Measurements from ENCODE around the gene CHRDL2.
A peak's percentile ranks its signal among the peaks of the same experiment; 100 is the strongest.

CHRDL2 gene

DNA sequence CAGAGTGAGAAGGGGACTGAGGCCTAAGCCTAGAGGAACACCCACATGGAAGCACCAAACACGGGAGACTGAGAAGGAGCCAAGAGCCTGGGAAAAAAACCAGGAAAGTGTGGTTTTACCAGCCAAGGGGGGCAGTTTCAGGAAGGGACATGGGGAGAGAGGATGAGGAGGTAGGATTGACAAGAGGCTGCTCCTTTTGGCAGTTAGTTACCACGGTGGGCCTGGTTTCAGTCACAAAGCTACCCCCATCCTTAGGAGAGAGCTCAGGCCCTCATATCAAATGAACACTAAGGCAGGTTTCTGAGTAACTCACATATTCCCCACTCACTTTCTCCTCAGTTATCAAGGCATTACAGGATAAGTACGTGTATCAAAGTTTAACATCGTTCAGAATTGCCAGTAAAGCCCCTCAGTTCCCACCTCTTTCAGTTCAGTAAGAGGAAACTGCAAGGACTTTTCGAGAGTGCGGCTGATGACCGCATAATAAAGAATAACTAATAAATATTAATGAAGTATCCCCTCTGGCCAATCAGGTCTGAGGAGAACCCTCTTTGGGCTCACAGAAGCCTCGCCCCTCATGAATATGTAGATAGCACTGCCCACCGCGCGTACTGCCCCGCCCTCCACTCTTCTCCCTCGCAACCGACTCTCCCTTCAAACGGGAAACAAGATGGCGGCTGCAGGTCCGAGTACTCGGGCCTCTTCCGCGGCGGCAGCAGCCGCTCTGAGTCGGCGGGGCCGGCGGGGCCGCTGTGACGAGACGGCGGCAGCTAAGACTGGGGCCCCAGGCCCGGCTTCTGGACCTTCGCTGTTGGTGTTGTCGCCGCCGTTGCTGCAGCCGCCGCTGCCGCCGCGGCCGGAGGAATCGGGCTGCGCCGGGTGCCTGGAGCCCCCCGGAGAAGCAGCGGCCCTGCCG lies 17.2 kb upstream of the CHRDL2 start, which contains the start of gene RNF169:
TSS of gene RNF169 (plus strand) at position 639 of the 916 bp plus-strand sequence. CDS start at position 671, 32 bp downstream.
- DNase-seq: peak; percentile 93

GRCh38 chr11:74746868-74747267 lies 15.6 kb upstream of the CHRDL2 start:
- DNase-seq: no peak

- DNase-seq: no peak
These were observed 13.1 kb upstream of the CHRDL2 start for GRCh38 chr11:74744277-74744676.

DNA sequence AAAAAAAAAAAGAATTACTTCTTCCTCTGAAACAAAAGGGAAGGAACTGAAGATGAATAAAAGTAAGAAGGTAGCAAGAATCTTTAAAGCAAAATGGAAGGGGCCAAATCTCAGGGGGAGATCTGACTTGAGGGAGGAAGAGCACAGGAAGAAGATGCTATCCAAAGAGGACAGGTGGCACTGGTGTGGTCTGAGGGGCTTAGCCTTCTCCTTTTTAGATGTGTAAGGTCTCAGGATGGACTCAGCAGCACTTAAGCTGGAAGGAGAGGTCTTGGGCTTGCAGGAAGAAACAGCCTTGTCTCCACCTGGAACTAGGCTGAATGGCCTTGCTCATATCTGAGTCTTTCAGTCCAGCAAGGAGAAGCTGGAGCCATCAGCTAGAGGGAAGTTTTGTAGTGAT lies 12.4 kb upstream of the CHRDL2 start:
- no peak for DNase-seq

DNA sequence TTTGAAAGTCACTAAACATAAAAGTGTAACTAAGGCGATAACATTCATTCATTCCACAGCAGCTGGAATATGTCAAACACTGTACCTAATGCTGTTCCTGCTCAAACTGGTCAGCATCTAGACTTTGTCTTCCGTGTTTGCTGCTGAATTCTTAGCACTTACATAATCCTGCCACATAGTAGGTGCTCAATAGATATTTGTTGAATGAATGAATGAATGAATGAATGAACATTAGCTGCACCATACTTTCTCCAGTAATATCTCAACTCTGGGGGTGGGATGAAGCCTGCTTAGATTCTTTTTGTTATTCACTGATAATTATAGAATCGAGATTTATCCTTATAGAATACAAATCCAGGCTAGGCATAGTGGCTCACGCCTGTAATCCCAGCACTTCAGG lies 10.8 kb upstream of the CHRDL2 start:
- DNase-seq: no peak

DNA sequence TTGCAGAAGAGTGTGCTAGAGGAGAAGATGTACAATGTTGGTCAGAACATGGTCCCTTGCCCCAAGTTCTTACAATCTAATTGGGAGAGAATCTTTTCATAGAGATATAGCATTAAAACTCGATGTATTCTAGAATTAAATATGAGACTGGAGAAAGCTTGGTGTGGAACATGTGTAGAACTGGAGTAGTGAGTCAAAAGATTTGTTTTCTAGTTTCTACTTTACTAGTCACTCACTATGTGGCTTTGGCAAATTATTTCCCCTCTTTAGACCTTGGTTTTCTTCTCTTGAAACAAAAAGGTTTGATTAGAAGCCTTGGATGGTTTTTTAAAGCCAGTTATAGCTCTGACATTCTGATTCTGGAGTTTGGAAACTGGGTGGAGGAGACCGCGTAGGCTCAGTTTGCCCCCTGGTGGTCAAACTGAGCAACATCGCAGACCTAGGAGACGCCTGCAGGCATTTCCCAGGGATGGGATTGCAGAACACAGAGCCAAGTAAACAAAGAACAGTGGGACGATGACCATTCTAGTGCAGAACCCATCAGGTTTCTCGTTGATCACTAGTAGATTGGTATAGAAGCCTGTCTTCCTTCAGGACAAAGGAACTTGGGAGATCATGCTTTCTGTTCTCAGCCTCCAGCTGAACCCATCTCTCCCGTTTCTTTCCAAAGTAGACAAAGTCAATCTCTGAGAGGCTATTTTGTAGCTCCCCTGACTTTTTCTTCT lies 8.5 kb upstream of the CHRDL2 start:
- DNase-seq: peak; percentile 57

DNA sequence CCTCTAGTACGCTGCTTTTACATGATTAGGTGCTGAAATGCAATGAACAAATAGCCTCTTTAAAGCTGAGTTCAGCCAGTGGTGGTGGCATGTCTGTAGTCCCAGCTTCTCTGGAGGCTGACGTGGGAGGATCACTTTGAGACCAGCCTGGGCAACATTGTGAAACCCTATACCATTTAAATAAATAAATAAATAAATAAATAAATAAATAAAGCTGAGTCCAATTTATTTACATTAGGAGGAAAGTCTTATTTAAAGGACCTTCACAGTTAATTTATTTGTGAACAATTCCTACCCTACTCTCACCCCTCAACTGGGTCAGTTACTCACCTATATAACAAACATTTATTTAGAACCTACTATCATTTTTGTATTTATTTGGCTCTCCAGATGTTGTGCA lies 4.8 kb upstream of the CHRDL2 start:
- no peak for DNase-seq

GRCh38 chr11:74735365-74735928 lies 4.2 kb upstream of the CHRDL2 start:
- no peak for DNase-seq

GRCh38 chr11:74734559-74734925 lies 3.3 kb upstream of the CHRDL2 start:
- DNase-seq: no peak

- DNase-seq: no peak
These were observed 510 bp downstream of the CHRDL2 start for GRCh38 chr11:74730571-74731260.

DNA sequence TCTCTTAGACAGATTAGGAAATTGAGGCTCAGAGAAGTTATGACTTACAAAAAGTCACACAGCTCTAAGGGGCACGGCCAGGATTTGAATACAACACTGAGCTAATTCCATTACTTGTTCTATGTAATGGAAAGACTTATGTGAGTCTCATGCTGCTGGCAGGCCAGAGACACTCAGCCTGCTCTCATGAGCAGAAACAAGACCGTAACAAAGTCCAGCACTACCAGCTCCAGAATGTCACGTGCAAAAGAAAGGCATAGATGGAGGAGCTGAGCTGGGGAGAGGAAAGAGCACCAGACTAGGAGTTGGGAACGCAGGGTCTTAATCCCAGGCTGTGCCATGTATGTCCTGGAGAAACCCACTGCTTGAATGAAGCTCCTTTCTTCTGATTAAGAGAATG lies 1.8 kb downstream of the CHRDL2 start:
- DNase-seq: no peak

GRCh38 chr11:74726547-74727182 lies 4.6 kb downstream of the CHRDL2 start:
- peak; percentile 67 for DNase-seq

- no peak for DNase-seq
These were observed 5.5 kb downstream of the CHRDL2 start for GRCh38 chr11:74725701-74726100.

DNA sequence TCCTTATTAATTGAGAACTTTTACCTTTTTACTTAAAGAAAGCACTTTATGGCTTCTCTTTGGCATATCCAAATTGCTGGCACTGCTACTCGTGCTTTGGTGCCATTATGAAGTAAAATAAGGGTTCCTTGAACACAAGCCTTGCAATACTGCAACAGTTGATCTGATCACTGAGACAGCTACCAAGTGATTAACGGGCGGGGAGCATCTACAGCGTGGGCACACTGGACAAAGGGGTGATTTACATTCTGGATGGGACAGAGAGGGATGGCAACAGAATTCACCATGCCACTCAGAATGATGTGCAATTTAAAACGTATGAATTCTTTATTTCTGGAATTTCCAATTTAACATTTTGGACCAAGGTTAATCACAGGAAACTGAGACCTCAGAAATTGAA lies 7.7 kb downstream of the CHRDL2 start:
- DNase-seq: no peak

DNA sequence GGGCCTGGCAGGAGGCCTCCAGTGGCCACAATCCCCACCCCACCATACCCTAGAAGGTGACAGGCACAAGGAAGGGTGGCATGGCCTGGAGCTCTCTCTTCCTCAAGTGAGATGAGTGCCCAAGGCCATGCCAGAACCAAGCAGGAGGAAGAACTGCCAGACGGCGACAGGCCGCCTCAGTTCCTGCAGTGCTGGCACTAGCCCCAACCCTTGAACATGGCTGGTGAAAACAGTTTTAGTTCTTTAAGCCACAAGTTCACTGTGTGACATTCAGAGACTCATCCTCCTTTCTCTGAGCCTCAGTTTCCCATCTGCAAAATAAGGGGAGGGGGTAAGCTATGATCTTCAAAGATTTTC lies 9.8 kb downstream of the CHRDL2 start:
- DNase-seq: no peak

DNA sequence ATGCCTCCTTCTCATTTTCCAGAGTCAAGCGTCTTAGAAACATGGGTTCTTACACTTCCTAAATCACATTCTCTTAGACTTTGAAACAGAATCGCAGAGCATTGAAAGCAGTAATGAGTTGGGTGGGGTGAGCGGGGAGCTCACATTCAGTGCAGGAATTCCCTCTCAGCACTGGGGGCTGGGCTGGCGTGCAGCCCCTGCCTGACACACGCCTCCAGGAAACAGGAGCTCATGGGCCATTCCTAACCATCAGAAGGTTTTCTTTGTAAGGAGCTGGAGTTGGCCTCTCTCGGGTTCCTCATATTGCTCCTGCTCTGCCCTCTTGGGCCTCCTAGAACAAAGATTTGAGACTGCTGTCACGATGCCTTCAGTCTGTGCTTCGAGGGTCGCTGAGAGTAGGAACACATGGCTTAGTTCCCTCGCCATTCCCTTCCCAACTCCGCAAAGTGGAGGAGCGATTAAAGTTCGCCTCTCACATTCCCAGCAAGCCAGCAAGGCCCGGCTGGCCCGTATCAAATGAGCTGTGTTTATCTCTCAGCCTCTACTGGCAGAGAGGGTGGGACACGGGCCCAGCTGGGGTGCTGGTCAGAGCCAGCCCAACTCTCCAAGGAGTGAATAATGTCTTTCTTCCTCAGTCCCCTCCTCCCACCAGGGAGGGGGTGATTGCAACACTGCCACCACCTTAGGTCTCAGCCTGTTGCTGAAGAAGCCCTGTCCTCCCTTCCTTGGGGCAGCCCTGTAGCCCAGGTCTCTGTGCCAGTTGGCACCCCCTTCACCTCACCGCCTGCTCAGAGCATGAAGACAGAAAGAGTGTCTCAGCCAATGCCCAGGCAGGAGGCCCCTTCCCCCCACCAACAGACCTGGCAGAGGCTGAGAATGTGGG lies 10.4 kb downstream of the CHRDL2 start:
- no peak for DNase-seq

- DNase-seq: no peak
These were observed 12.2 kb downstream of the CHRDL2 start for GRCh38 chr11:74719011-74719410.

DNA sequence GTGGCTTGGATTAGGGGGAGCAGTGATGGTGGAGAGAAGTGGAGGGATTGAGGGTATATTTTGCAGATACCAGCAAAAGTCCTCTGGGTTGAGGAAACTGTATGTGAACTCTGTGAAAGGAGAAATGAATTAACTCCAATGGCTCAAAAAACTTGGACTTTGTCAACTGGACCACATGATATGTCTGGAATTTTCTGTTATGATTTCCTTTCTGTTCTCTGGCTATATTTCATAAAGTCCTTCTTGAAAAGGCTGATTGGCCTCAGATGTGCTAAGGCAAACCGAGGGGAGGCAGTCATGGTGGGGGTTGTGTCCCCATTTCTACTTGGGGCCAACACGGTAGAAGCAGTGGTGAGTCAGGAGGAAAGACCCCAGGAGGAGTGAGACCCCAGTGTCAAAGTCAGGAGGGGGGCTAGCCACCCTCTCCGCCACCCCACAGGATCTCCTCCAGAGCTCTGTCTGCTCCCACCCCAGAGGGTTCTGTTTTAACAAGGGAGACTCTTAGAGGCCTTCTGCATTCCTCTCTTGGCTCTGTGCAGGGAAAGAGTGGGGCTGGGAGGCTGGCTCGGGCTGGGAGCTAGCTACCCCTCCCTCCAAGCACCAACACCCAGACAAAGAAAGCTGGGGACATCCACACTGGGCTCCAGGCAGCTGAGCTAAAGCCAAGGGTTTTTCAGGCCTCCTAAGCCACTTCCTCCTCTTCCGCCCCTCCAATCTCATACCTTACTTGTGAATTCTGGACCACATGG lies 13.8 kb downstream of the CHRDL2 start:
- no peak for DNase-seq

- DNase-seq: peak; percentile 7
These were observed 16.3 kb downstream of the CHRDL2 start for GRCh38 chr11:74714904-74715303.

- DNase-seq: no peak
These were observed 17.5 kb downstream of the CHRDL2 start for GRCh38 chr11:74713686-74714085.
